Liver (tissue), 9 donors: ENCODE measurements around the gene DAZL. TPM values are rescaled to one million over a fixed set of nuclear protein-coding genes. Genes with fewer than 3 reads are reported as not detected.

Experiments used
- DNase-seq: peaks from one replicate; pipeline ENCODE4 v3.0.0-alpha.2; 2017; ENCODE audit warnings: low spot score
- H3K27ac ChIP-seq, 2 donors: one replicate each; pipeline ENCODE4 v1.7.0; 2013; ENCODE audit warnings: inconsistent platforms in 2 of 2, low read length in 2 of 2, control low read depth in 1 of 2, low read depth in 1 of 2, mild to moderate bottlenecking in 1 of 2
- H3K27me3 ChIP-seq, 4 donors: one replicate each; pipeline versions ENCODE4 v1.6.1 to v1.7.0; 2013; ENCODE audit warnings: low read length in 3 of 4, inconsistent platforms in 1 of 4, mild to moderate bottlenecking in 1 of 4, moderate library complexity in 1 of 4; ENCODE audit not compliant: control insufficient read depth in 4 of 4, insufficient read depth in 4 of 4
- H3K36me3 ChIP-seq, 4 donors: one replicate each; pipeline versions ENCODE4 v1.6.1 to v1.7.0; 2013; ENCODE audit warnings: low read length in 3 of 4, mild to moderate bottlenecking in 3 of 4, low read depth in 1 of 4, moderate library complexity in 1 of 4; ENCODE audit not compliant: control insufficient read depth in 4 of 4, insufficient read depth in 3 of 4
- H3K4me1 ChIP-seq, 4 donors: one replicate each; pipeline versions ENCODE4 v1.6.1 to v1.7.0; 2013; ENCODE audit warnings: low read length in 3 of 4, mild to moderate bottlenecking in 3 of 4, moderate library complexity in 1 of 4; ENCODE audit not compliant: control insufficient read depth in 4 of 4, insufficient read depth in 4 of 4
- H3K4me3 ChIP-seq, 3 donors: one replicate each; pipeline versions ENCODE4 v1.6.1 to v1.7.0; 2013; ENCODE audit warnings: low read length in 3 of 3, control low read depth in 1 of 3, low read depth in 1 of 3, mild to moderate bottlenecking in 1 of 3
- H3K9ac ChIP-seq, 2 donors: one replicate each; pipeline ENCODE4 v1.7.0; 2013; ENCODE audit warnings: low read length in 2 of 2, mild to moderate bottlenecking in 2 of 2, moderate library complexity in 2 of 2, control low read depth in 1 of 2, low read depth in 1 of 2
- H3K9me3 ChIP-seq, 4 donors: one replicate each; pipeline versions ENCODE4 v1.6.1 to v1.7.0; 2013; ENCODE audit warnings: low read length in 3 of 4; ENCODE audit not compliant: control insufficient read depth in 4 of 4
- EGR1 ChIP-seq, 2 donors: IDR thresholded peaks; 2 replicates each; pipeline ENCODE4 v1.6.1; 2016 to 2018; ENCODE audit warnings: antibody characterized with exemption in 2 of 2, low read depth in 2 of 2
- FOXA1 ChIP-seq: IDR thresholded peaks from 2 replicates; pipeline ENCODE4 v1.6.1; 2016; ENCODE audit warnings: antibody characterized with exemption
- FOXA2 ChIP-seq: IDR thresholded peaks from 2 replicates; pipeline ENCODE4 v1.6.1; 2016; ENCODE audit warnings: antibody characterized with exemption
- GABPA ChIP-seq, 2 donors: IDR thresholded peaks in 1 of 2; conservative IDR thresholded peaks in 1 of 2; 2 replicates each; pipeline ENCODE4 v1.6.1; 2016; ENCODE audit warnings: antibody characterized with exemption in 2 of 2, mild to moderate bottlenecking in 1 of 2, moderate library complexity in 1 of 2
- HNF4A ChIP-seq, 2 donors: conservative IDR thresholded peaks; 2 replicates each; pipeline ENCODE4 v1.6.1; 2016; ENCODE audit warnings: antibody characterized with exemption in 2 of 2, mild to moderate bottlenecking in 2 of 2
- HNF4G ChIP-seq: IDR thresholded peaks from 2 replicates; pipeline ENCODE4 v1.6.1; 2016; ENCODE audit warnings: antibody characterized with exemption
- JUND ChIP-seq, 2 donors: IDR thresholded peaks; 2 replicates each; pipeline ENCODE4 v1.6.1; 2016; ENCODE audit warnings: antibody characterized with exemption in 2 of 2
- NR2F2 ChIP-seq: IDR thresholded peaks from 2 replicates; pipeline ENCODE4 v1.6.1; 2016; ENCODE audit warnings: antibody characterized with exemption
- RAD21 ChIP-seq, 2 donors: IDR thresholded peaks; 2 replicates each; pipeline ENCODE4 v1.6.1; 2016; ENCODE audit warnings: antibody characterized with exemption in 2 of 2, mild to moderate bottlenecking in 2 of 2
- RXRA ChIP-seq, 2 donors: IDR thresholded peaks; 2 replicates each; pipeline ENCODE4 v1.6.1; 2017 to 2018; ENCODE audit warnings: antibody characterized with exemption in 2 of 2, mild to moderate bottlenecking in 1 of 2
- SP1 ChIP-seq: IDR thresholded peaks from 2 replicates; pipeline ENCODE4 v1.6.1; 2018; ENCODE audit warnings: antibody characterized with exemption, mild to moderate bottlenecking
- TAF1 ChIP-seq: conservative IDR thresholded peaks from 2 replicates; pipeline ENCODE4 v1.6.1; 2016; ENCODE audit warnings: antibody characterized with exemption, mild to moderate bottlenecking
- YY1 ChIP-seq: IDR thresholded peaks from 2 replicates; pipeline ENCODE4 v1.6.1; 2016; ENCODE audit warnings: antibody characterized with exemption, mild to moderate bottlenecking
- ZBTB33 ChIP-seq: IDR thresholded peaks from 2 replicates; pipeline ENCODE4 v1.6.1; 2016; ENCODE audit warnings: antibody characterized with exemption
- whole genome bisulfite sequencing: extraction: QIAGEN DNeasy Blood & Tissue Kit; methylation state at CpG from one replicate; pipeline ENCODE4 v1.1.7; 2013; 5-methylcytosine and 5-hydroxymethylcytosine counted together
- polyA plus RNA-seq, 2 donors: library from polyadenylated mRNA; stranded (reverse) in 1 of 2; unstranded in 1 of 2; fragments of 200-250 nt in 1 of 2; fragments of >200 nt in 1 of 2; fragmentation: Nextera tagmentation in 1 of 2; extraction: Ambion mirVana in 1 of 2; gene quantifications; one replicate each; pipeline versions ENCODE4 v1.2.1 to v1.2.3, GENCODE V29; 2013 to 2015
- total RNA-seq, 2 donors: library from RNA; depleted of rRNA; stranded (reverse); fragments of >200 nt; gene quantifications; one replicate each; pipeline ENCODE4 v1.2.3, GENCODE V29; 2014
- TF ChIP-seq, protein P1 (sequence below): IDR thresholded peaks from 2 replicates; pipeline ENCODE4 v1.6.1; 2016; ENCODE audit warnings: antibody characterized with exemption
- TF ChIP-seq, protein P2 (sequence below): IDR thresholded peaks from 2 replicates; pipeline ENCODE4 v1.6.1; 2016; ENCODE audit warnings: antibody characterized with exemption, mild to moderate bottlenecking
- TF ChIP-seq, protein P3 (sequence below): IDR thresholded peaks from 2 replicates; pipeline ENCODE4 v1.6.1; 2016; ENCODE audit warnings: antibody characterized with exemption
- TF ChIP-seq, protein P4 (sequence below): fragments of 150-350 bp; IDR thresholded peaks from 2 replicates; pipeline ENCODE4 v1.5.1; 2017; ENCODE audit warnings: improper control_type of control experiment, low read depth, low read length; ENCODE audit not compliant: missing input control
- donor health status: healthy.
- donor health status: healthy.
- donor health status: healthy.
- donor health status: healthy.
- donor health status: healthy.

DAZL gene
- total and polyA plus RNA-seq, 4 donors, result not detected

DNA sequence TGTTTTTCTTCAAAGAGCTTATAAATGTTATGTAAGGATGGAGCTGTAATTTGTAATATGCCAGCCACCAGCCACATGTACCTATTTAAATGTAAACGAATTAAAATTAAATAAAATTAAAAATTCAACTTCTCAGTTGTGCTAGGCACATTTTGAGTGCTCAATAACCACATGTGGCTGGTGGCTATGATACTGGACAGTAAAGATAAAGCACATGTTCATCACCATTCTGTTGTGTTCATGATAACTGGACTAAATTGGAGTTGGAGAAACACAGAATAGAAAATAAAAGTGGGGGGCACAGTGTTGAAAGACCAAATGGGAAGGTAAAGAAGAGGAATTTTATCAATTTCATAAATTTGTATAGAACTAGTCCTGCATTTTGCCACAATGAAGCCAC, 49.8 kb upstream of the DAZL start:
- 18% methylated on average over 1 of the region's 1 CpG for WGBS
- Histone ChIP-seq H3K4me1 (no peaks in the 10 kb centered on the region), H3K9me3 (no peaks in the 10 kb centered on the region), H3K27ac (no peak overlapping the region), H3K9ac (no peak overlapping the region), H3K4me3 (no peak overlapping the region), H3K36me3 (no peaks in the 10 kb centered on the region), H3K27me3 (no peaks in the 10 kb centered on the region)
- DNase-seq, result no peak
- no peak for TF ChIP-seq FOXA1
- TF ChIP-seq, protein P1, sequence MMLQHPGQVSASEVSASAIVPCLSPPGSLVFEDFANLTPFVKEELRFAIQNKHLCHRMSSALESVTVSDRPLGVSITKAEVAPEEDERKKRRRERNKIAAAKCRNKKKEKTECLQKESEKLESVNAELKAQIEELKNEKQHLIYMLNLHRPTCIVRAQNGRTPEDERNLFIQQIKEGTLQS, result no peak

GRCh38 chr3:16653712-16654111, 48.5 kb upstream of the DAZL start:
- H3K27me3 ChIP-seq, result no peaks in the 10 kb centered on the region
- TF ChIP-seq RXRA (IDR thresholded peaks at IDR 0.05), result no peak
- TF ChIP-seq, protein P2, sequence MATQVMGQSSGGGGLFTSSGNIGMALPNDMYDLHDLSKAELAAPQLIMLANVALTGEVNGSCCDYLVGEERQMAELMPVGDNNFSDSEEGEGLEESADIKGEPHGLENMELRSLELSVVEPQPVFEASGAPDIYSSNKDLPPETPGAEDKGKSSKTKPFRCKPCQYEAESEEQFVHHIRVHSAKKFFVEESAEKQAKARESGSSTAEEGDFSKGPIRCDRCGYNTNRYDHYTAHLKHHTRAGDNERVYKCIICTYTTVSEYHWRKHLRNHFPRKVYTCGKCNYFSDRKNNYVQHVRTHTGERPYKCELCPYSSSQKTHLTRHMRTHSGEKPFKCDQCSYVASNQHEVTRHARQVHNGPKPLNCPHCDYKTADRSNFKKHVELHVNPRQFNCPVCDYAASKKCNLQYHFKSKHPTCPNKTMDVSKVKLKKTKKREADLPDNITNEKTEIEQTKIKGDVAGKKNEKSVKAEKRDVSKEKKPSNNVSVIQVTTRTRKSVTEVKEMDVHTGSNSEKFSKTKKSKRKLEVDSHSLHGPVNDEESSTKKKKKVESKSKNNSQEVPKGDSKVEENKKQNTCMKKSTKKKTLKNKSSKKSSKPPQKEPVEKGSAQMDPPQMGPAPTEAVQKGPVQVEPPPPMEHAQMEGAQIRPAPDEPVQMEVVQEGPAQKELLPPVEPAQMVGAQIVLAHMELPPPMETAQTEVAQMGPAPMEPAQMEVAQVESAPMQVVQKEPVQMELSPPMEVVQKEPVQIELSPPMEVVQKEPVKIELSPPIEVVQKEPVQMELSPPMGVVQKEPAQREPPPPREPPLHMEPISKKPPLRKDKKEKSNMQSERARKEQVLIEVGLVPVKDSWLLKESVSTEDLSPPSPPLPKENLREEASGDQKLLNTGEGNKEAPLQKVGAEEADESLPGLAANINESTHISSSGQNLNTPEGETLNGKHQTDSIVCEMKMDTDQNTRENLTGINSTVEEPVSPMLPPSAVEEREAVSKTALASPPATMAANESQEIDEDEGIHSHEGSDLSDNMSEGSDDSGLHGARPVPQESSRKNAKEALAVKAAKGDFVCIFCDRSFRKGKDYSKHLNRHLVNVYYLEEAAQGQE, result no peak
- TF ChIP-seq TAF1, result no peak
- TF ChIP-seq HNF4A (conservative IDR thresholded peaks at IDR 0.05), result no peak
- no peak for TF ChIP-seq SP1
- no peak for TF ChIP-seq RAD21 (IDR thresholded peaks at IDR 0.05)
- no peak for TF ChIP-seq YY1
- TF ChIP-seq, protein P1, result no peak
- no peak for TF ChIP-seq EGR1 (IDR thresholded peaks at IDR 0.05; ENCODE audit: low read depth in 2 of 2)
- no peak for TF ChIP-seq JUND (IDR thresholded peaks at IDR 0.05)
- TF ChIP-seq, protein P3, sequence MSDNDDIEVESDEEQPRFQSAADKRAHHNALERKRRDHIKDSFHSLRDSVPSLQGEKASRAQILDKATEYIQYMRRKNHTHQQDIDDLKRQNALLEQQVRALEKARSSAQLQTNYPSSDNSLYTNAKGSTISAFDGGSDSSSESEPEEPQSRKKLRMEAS, result no peak
- no peak for TF ChIP-seq ZBTB33
- TF ChIP-seq, protein P4, sequence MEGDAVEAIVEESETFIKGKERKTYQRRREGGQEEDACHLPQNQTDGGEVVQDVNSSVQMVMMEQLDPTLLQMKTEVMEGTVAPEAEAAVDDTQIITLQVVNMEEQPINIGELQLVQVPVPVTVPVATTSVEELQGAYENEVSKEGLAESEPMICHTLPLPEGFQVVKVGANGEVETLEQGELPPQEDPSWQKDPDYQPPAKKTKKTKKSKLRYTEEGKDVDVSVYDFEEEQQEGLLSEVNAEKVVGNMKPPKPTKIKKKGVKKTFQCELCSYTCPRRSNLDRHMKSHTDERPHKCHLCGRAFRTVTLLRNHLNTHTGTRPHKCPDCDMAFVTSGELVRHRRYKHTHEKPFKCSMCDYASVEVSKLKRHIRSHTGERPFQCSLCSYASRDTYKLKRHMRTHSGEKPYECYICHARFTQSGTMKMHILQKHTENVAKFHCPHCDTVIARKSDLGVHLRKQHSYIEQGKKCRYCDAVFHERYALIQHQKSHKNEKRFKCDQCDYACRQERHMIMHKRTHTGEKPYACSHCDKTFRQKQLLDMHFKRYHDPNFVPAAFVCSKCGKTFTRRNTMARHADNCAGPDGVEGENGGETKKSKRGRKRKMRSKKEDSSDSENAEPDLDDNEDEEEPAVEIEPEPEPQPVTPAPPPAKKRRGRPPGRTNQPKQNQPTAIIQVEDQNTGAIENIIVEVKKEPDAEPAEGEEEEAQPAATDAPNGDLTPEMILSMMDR, result no peak
- no peak for TF ChIP-seq GABPA (IDR thresholded peaks at IDR 0.05 in 1 of 2, conservative IDR thresholded peaks at IDR 0.05 in 1 of 2)
- no peak for TF ChIP-seq HNF4G
- no peak for TF ChIP-seq NR2F2
- TF ChIP-seq FOXA2, result no peak
- no peak overlapping the region for H3K4me3 ChIP-seq
- H3K9ac ChIP-seq, result no peak overlapping the region
- H3K9me3 ChIP-seq, result no peaks in the 10 kb centered on the region
- DNase-seq, result no peak
- WGBS, result 67% methylated on average over 4 of the region's 4 CpGs
- H3K36me3 ChIP-seq, result no peaks in the 10 kb centered on the region
- H3K27ac ChIP-seq, result no peak overlapping the region
- H3K4me1 ChIP-seq, result no peaks in the 10 kb centered on the region
